MCF 10A (cell line): ENCODE data around the gene SEC24A. TPM values are rescaled to one million over a fixed set of nuclear protein-coding genes. Genes with fewer than 3 reads are reported as not detected.
A peak's percentile ranks its signal among the peaks of the same experiment; 100 is the strongest.
"Not testable (repeated sequence)": the region's sequence is repeated elsewhere in the genome, so short reads cannot be mapped to it uniquely, and the experiment has no call there.

Experiments used
- BruUV-seq: library from RNA; stranded (reverse); fragments of 400-500 nt; replicated peaks from 2 replicates; lab custom pipeline; 2021; lab: Mats Ljungman, UMichigan
- CTCF ChIA-PET: fragments of 300-600 bp; sonication (Branson Sonifier 250); formaldehyde crosslinking; extraction: SDS; loops from one replicate; lab custom pipeline; 2021; ENCODE audit warnings: antibody characterized with exemption, inconsistent platforms; lab: Yijun Ruan, JAX
- POLR2A ChIA-PET: fragments of 300-600, 350-650 bp; sonication (Branson Sonifier 250); formaldehyde crosslinking; extraction: SDS; loops from one replicate; lab custom pipeline; 2020; ENCODE audit warnings: antibody characterized with exemption, inconsistent platforms; lab: Yijun Ruan, JAX
- DNase-seq: peaks from one replicate; pipeline ENCODE4 v3.0.0-alpha.2; 2018; ENCODE audit not compliant: unreplicated experiment
- H3K27ac Mint-ChIP-seq: one replicate; pipeline ENCODE4 v1.8.0; 2022; ENCODE audit warnings: mild to moderate bottlenecking, low read depth, mixed read lengths; ENCODE audit not compliant: unreplicated experiment
- H3K27me3 Mint-ChIP-seq: one replicate; pipeline ENCODE4 v1.8.0; 2022; ENCODE audit warnings: mixed read lengths; ENCODE audit not compliant: insufficient read depth, unreplicated experiment
- H3K36me3 Mint-ChIP-seq: one replicate; pipeline ENCODE4 v1.8.0; 2022; ENCODE audit warnings: mild to moderate bottlenecking, moderate library complexity, mixed read lengths; ENCODE audit not compliant: insufficient read depth, unreplicated experiment
- H3K4me1 Mint-ChIP-seq: one replicate; pipeline ENCODE4 v1.8.0; 2022; ENCODE audit warnings: mixed read lengths; ENCODE audit not compliant: insufficient read depth, unreplicated experiment
- H3K4me3 Mint-ChIP-seq: one replicate; pipeline ENCODE4 v1.8.0; 2022; ENCODE audit warnings: mild to moderate bottlenecking, moderate library complexity, mixed read lengths; ENCODE audit not compliant: unreplicated experiment
- H3K9me3 Mint-ChIP-seq: one replicate; pipeline ENCODE4 v1.8.0; 2022; ENCODE audit warnings: mixed read lengths; ENCODE audit not compliant: unreplicated experiment
- intact Hi-C: fragments of 100-400 bp; cut with micrococcal nuclease; formaldehyde crosslinking; loops from 2 replicates; pipeline ENCODE4 v1.14.1; 2022
- total RNA-seq: library from RNA; stranded (reverse); gene quantifications from 2 replicates; pipeline ENCODE4 v1.2.3, GENCODE V29; 2022
- TF ChIP-seq, protein P1 (sequence below): fragments of 200-600 bp; IDR thresholded peaks from one replicate; pipeline ENCODE4 v1.8.0; 2022; ENCODE audit warnings: antibody characterized with exemption, mild to moderate bottlenecking; ENCODE audit not compliant: unreplicated experiment

Gene SEC24A
- total RNA-seq, 1 experiment from 2014 or later = 41.4 TPM

DNA sequence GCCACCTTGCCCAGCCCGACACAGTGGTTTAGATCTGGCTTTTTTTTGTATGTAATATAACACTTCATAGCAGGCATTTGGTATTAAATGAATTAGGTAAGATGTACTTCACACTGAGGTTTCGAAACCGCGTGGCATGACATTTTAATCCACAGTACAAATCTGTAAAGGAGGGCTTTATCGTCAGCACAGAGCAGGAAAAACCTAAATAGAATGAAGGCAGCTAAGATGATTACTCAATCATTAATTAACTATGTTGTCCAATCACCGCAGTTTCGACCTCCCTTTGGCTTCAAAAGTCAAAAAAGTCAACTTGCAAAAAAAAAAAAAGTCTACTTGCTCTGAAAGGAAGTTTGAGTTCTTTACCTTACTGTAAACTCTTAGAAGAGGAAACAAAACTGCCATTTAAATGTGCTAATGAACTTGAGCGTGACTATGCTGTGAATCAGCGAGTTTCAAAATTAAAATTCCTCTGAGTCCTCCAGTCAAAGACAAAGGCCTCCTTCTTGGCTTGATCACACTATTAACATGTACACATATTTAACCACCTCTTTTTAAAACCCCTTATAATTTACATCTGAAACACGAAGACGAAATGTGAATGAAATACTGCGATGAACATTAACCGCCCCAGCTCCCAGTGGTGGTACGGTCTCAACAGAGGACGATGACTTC is 698 bp upstream of the SEC24A start:
- Mint-ChIP-seq H3K4me3 (peak overlapping the region; percentile 99), H3K9me3 (no peaks in the 10 kb centered on the region), H3K4me1 (peaks cover 5% of the 10 kb centered on the region), H3K27ac (peak overlapping the region; percentile 100), H3K36me3 (peaks cover 29% of the 10 kb centered on the region), H3K27me3 (no peaks in the 10 kb centered on the region)
- TF ChIP-seq, protein P1, sequence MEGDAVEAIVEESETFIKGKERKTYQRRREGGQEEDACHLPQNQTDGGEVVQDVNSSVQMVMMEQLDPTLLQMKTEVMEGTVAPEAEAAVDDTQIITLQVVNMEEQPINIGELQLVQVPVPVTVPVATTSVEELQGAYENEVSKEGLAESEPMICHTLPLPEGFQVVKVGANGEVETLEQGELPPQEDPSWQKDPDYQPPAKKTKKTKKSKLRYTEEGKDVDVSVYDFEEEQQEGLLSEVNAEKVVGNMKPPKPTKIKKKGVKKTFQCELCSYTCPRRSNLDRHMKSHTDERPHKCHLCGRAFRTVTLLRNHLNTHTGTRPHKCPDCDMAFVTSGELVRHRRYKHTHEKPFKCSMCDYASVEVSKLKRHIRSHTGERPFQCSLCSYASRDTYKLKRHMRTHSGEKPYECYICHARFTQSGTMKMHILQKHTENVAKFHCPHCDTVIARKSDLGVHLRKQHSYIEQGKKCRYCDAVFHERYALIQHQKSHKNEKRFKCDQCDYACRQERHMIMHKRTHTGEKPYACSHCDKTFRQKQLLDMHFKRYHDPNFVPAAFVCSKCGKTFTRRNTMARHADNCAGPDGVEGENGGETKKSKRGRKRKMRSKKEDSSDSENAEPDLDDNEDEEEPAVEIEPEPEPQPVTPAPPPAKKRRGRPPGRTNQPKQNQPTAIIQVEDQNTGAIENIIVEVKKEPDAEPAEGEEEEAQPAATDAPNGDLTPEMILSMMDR = no peak
- CTCF ChIA-PET = interaction anchor here (0.7 to 1.9 kb wide), 3 partner anchors 13 to 251 kb away, joined by 3 to 8 read pairs (median 7); partner anchors contain the start of gene SAR1B
- peak; percentile 73 for DNase-seq
- POLR2A ChIA-PET = interaction anchor here (0.6 to 5.7 kb wide), 35 partner anchors 13 to 703 kb away, joined by 3 to 142 read pairs (median 4); partner anchors contain the start of genes C5orf24, CAMLG, DDX46 and JADE2
- intact Hi-C loops = loop anchor here (1.0 to 2.0 kb wide), 2 partner anchors 16 to 91 kb away; partner anchors contain the start of genes CAMLG and SAR1B
- BruUV-seq = TSS peak; percentile 96

DNA sequence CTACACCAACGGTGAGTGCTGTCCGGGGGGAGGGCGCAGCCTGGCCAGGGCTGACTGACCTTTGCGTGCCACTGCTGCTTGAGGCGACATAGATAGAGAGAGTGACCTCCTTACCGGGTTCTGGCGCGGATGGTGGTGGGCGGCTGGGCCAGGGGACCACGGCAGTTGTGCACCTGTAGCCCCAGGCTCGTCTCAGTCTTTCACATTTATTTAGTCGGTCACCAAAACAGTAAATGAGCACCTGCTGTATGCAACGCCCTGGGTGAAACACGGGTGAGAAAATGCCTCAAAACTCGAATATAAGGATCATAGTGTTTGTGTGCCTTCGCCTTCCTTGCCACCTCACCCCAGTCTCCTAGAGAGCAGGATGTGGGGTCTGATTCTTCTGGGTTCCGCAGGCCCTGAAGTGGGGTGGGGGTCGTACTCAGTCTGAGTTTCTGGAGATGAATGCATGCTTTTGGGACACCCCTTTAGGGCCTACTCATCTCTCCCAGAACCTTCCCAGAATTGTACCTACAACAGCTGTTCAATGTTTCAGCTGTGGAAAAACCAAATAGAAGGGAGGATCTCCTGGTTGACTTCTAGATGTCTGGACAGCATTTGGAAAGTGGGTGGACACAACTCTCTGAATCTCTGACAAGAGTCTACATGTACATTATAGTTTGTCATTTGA is 714 bp downstream of the SEC24A start:
- Mint-ChIP-seq H3K27me3 (no peaks in the 10 kb centered on the region), H3K9me3 (no peaks in the 10 kb centered on the region), H3K4me3 (peak overlapping the region; percentile 99), H3K4me1 (peaks cover 5% of the 10 kb centered on the region), H3K36me3 (peaks cover 32% of the 10 kb centered on the region), H3K27ac (peak overlapping the region; percentile 100)
- DNase-seq = no peak
- ChIA-PET POLR2A (interaction anchor here (0.6 to 5.7 kb wide), 22 partner anchors 11 to 487 kb away, joined by 3 to 142 read pairs (median 6); partner anchors contain the start of genes C5orf24, CAMLG, DDX46 and JADE2), CTCF (no interaction called here)
- TF ChIP-seq, protein P1 = no peak
- TSS peak; percentile 60 for BruUV-seq
- intact Hi-C loops = loop anchor here (2.0 kb wide), 1 partner anchor 90 kb away; the partner anchor contains the start of gene CAMLG

DNA sequence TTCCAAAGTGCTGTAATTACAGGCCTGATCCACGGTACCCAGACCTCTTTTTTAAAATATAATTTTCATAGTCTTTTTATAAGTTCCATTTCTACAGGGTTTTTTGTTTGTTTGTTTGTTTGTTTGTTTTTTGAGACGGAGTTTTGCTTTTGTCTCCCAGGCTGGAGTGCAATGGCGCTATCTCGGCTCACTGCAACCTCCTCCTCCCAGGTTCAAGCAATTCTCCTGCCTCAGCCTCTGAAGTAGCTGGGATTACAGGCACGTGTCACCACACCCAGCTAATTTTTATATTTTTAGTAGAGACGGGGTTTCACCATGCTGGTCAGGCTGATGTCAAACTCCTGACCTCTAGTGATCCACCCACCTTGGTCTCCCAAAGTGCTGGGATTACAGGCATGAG is 2.1 kb downstream of the SEC24A start:
- H3K4me3 Mint-ChIP-seq = peak overlapping the region; percentile 99
- ChIA-PET CTCF (interaction anchor here (1.0 to 1.1 kb wide), 2 partner anchors 10 to 11 kb away, joined by 3 to 4 read pairs; no protein-coding TSS in a partner anchor), POLR2A (interaction anchor here (0.7 to 1.0 kb wide), 5 partner anchors 18 to 123 kb away, joined by 3 read pairs; partner anchors contain the start of genes CAMLG and SAR1B)
- H3K4me1 Mint-ChIP-seq, H3K9me3 Mint-ChIP-seq, DNase-seq, intact Hi-C loops, H3K27me3 Mint-ChIP-seq, BruUV-seq: not testable (repeated sequence)
- H3K36me3 Mint-ChIP-seq = peaks cover 26% of the 10 kb centered on the region
- peak overlapping the region; percentile 100 for H3K27ac Mint-ChIP-seq

DNA sequence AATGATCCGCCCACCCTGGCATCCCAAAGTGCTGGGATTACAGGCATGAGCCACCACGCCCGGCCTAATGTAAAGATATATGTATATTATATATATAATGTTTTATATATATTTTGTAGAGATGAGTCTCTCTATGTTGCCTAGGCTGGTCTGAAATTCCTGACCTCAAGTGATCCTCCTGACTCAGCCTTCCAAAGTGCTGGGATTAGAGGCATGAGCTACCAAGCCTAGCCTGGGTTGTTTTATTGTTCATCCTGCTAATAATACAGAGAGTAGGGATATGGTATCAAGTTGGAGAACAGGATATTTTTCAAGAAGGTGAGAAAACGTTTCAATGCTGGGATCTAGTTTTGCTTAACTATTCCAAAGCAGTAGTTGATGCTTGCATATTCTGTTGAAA is 2.9 kb downstream of the SEC24A start:
- peaks cover 5% of the 10 kb centered on the region for H3K4me1 Mint-ChIP-seq
- H3K27me3 Mint-ChIP-seq = no peaks in the 10 kb centered on the region
- H3K9me3 Mint-ChIP-seq = no peaks in the 10 kb centered on the region
- no TSS peak for BruUV-seq
- H3K4me3 Mint-ChIP-seq = no peak overlapping the region
- H3K36me3 Mint-ChIP-seq = peaks cover 32% of the 10 kb centered on the region
- POLR2A ChIA-PET = interaction anchor here (0.9 kb wide), 1 partner anchor 19 kb away, joined by 4 read pairs; the partner anchor contains the start of gene SAR1B
- TF ChIP-seq, protein P1 = no peak
- CTCF ChIA-PET = interaction anchor here (1.1 kb wide), 1 partner anchor 10 kb away, joined by 3 read pairs; no protein-coding TSS in a partner anchor
- DNase-seq = no peak
- H3K27ac Mint-ChIP-seq = no peak overlapping the region
- intact Hi-C loops = no loop called here
